ENCODE measurements around the gene UNC93B1.

UNC93B1 gene

DNA sequence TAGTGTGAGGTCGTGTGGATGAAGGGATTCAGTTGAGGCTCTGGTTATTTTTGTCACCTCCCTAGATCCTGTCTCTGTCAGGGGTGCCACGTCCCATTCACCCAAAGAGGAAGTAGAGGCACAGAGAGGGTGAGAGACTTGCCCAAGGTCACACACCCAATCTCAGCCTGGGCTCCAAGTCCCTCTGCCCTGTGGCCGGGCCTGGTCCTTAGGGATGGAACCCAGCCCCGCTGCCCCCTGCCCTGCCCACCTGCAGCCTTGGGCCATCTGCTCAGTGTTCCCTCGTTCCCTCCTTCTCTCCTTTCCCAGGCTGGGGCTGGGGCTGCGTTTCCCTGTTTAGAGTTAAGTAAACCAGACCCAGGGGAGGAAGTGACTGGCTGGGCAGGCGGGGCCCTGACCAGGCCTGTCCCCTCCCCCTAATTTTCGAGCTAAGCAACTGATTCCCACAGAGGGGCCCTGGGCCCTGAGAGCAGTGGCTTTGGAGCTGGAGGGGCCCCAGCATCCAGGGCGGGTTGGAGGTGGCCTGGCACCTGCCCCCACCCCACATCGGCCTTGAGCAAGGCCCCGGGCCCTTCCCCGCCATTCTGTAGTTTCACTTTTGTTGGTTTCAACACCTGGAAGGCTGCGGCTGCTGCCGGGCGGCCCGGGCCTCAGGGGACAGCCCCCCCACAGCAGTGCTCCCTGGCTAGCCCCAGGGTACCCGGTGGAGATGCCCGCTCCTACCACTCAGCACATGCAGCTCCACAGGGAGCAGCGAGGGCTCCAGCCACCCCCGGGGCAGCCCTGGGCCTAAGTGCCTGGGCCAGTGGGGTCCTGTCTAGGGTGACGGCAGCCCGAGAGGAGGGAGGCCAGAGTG is 36.4 kb upstream of the UNC93B1 start:
- peak; percentile 74 for DNase-seq

DNA sequence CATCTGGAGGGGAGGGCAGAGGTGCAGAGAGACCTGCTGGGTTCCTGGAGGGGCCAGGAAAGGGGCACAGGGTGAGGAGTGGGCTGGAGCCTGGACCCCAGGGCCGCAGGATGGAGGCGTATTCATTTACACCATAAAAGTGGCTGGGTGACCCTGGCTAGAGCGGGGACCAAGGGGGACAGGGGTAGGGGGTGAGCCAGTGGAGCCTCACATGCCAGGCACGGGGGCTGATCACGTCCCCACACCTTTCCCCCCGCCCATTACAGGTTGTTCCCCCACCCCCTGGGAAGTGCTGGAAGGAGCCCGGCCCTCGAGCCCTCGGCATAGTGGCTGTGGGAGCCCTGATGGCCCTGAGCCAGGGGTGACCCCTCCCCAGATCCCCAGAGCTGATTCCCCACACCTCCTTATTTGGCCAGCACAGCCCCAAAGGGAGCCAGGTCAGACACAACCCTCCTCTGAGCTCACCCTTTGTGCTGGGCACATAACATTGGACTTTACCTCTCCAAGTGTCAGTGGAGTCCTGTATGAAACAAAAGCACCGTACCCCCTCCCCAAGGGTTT is 35.7 kb upstream of the UNC93B1 start:
- peak; percentile 39 for DNase-seq

DNA sequence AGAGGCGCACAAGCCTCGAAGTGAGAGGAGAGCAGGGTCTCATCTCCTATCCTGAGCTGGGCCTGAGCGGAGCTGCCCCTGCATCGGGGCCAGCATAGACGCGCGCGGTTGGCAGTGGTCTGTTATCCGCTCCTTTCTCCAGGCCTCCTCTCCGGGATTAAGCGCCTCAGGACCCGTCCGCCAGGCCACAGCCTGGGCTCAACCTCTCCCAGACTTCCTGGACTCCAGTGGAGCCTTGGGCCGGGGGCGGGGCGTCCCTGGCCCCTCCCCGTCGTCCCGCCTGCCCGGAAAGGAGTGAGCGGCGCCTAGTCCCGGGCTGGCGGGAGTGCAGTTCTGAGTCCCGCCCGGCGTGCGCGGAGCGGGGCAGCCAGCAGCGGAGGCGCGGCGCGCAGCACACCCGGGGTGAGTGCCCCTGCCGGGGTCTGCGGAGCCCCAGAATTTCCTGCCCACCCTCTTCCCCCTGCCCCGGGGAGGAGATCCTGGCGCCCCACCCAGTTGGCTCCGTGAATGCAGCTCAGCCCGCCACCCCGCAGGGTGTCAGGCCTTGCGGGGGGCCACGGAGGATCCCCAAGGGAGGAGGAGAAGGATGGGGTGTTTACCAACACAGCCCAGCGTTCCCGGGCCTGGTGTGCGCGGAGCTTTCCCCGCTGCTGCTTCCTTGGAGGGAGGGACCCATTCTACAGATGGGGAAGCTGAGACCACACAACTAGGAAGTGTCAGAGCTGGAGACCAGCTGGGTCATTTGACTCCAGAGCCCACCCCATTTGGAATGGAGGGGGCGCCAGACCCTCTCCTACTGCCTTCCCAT is 35.0 kb upstream of the UNC93B1 start, which contains the start of gene TCIRG1:
TCIRG1 (plus strand) TSS at position 308 of the 808 bp plus-strand sequence. CDS start 2,247 bp downstream, outside the sequence.
- peak; percentile 86 for DNase-seq

DNA sequence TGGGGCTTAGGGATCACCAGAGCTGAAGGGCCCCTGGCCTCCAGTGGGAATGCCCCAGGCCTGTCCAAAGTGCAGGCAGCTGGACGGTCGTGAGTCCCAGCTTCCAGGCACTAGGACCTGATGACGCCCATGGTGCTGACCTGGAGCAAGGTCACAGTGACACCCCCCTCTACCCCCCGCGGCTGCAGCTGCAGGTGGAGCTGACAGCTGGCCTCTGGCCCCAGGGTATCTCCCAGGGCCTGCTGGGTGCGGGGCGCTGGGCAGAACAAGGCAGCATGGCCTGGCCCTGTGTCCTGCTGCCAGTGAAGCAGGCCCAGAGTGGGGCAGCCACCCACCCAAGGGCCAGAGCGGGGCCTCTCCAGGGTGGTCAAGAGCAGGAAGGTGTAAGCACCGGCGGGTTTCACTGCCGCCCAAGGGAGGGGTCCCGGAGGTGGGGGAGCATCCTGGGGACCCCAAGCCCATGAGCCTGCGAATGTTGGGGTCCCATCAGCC is 34.4 kb upstream of the UNC93B1 start:
- DNase-seq = no peak

GRCh38 chr11:68037411-68038225 is 33.7 kb upstream of the UNC93B1 start:
- DNase-seq = no peak

DNA sequence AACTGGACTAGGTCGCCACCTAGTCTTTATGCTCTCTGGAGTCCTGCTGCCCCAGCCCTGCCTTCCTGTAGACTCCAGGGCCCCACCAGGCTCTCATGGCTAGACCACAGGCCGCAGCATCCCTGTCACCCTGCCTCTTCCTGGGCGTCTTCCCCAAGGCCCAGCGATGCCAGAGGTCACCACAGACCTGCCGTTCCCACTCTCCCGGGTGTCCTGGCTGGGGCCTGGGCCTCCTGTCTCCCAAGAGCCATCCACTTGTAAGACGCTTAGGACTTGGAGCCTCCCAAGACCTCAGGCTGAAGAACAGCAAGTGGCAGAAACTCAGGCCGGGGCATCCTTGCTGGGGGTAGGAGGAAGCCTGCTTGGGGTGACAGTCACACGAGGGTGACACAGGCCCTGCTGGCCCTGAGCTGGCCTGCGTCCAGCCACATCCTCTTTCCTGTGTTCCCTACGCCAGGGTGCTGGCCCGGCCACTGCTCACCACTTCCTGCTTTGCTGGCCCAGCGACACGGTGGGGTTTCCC is 32.9 kb upstream of the UNC93B1 start:
- no peak for DNase-seq

- DNase-seq = no peak
Measured at GRCh38 chr11:68036141-68036716, 32.3 kb upstream of the UNC93B1 start.

- DNase-seq = no peak
Measured at GRCh38 chr11:68035266-68035876, 31.5 kb upstream of the UNC93B1 start.

- no peak for DNase-seq
Measured at GRCh38 chr11:68033708-68034045, 29.8 kb upstream of the UNC93B1 start.

DNA sequence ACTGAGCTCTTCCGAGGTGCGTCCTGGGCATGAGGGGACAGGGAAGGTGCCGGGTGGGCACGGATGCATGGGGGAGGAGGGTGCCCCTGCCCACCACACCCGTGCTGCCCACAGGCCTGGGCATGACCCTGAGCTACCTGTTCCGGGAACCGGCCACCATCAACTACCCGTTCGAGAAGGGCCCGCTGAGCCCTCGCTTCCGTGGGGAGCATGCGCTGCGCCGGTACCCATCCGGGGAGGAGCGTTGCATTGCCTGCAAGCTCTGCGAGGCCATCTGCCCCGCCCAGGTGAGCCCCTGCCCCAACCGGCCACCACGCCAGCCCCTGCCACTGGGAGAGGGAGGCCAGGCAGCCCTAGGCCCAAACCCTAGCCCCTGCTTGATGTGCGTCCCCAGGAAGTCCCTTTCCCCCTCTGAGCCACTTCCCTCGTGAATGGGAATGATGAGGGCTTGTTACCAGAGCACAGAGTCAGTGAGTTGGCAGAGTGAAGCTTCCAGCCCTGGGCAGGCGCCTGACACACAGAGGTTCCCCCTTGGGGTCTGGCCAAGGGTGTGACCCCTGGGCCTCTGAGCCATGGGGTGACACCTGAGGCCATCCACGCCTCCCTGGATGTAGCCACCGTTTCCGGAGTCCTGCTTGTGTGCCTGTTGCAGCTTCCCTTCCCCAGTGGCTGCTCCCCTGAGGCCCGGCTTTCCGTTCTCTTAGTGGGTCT is 29.3 kb upstream of the UNC93B1 start:
- no peak for DNase-seq

GRCh38 chr11:68032003-68032402 is 28.1 kb upstream of the UNC93B1 start:
- DNase-seq = no peak

GRCh38 chr11:68031144-68031464 is 27.2 kb upstream of the UNC93B1 start:
- DNase-seq = no peak

DNA sequence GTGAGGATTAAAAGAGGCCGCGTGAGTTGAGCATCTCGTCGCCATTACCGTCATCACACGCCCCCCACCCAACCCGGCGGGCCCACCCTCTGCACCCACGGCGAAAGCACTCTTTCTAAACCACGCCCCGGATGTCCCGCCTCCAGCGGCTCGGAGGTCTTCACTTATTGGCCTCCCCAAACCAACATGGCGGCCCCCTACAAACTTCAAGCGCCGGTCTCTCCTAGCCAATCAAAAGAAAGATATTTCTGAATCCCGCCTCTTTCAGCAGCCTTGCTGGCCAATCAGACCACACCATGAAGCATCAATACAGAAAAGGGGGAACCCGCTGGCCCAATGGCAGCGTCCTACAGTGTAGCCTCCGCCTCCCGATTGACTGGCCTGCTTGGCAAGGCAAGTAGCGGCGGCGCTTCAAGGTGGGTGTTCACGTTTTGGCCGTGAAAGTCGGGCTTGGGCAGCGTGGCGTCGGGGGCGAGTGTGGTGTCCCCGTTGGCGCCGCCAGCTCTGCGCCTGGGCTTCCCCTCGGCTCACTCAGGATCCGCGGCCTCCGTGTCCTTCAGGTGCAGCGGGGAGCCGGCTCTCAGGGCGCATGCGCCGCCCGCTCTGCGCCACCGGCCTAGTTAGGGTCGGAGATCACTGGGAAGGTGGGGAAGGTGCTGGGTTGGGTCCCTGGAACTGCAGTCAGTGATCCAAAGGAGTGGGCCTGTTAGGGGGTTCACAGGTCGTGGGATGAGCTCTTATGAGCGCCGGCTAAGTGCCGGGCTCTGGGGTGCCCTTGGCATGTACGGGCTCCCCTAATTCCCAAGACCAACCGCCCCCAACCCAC is 26.6 kb upstream of the UNC93B1 start, which contains the start of gene NDUFS8:
NDUFS8 (plus strand) TSS at position 364 of the 826 bp plus-strand sequence. CDS start 1,471 bp downstream, outside the sequence.
- peak; percentile 98 for DNase-seq

GRCh38 chr11:68028802-68029545 is 25.1 kb upstream of the UNC93B1 start:
- no peak for DNase-seq

DNA sequence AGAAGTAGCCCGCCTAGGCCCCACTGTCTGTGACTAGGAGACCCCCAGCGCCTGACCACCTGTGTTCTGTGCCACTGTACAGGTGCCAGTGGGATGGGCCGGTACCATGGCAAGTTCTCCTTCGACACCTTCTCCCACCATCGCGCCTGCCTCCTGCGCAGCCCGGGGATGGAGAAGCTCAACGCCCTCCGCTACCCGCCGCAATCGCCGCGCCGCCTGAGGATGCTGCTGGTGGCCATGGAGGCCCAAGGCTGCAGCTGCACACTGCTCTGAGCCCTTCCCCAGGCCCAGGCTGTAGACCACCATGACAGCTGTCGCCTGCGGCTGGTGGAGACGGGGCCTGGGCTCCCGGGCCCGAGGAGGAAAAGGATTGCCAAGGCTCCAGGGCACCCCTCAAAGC is 23.8 kb upstream of the UNC93B1 start:
- no peak for DNase-seq

DNA sequence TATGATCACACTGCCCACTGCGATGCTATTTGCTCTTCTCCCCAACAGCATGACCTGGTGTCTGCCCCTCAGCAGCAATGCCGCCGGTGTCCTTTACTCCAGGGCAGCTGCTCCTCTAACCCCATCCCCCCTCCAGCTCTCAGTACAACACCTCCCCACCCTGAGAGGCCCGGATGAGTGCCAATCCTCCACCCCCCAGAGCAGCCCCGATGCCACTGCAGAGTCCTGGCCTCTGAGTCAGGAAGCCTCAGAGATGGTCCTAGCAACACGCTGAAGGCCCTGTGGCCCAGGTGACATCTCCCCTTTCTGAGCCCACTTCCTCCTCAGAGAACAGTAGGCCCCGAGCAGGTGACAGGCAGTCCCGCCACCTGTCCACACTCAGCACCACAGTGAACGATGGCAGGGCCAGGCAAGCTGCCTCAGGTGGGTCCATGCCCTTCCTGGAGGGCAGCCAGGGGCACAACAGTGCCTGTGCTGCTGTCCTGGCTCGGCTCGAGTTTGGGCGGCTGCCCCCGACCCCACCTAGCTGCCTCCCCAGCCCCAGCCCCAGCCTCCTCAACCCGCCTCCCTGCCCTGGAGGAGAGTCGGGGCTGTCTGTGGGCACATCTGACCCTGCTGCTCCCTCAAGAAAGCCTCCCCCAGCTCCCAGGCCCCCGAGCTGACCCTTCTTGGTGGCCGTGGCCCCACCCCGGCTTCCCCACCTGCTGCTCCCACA is 22.7 kb upstream of the UNC93B1 start:
- DNase-seq = no peak

- DNase-seq = no peak
Measured at GRCh38 chr11:68025047-68025446, 21.1 kb upstream of the UNC93B1 start.

- DNase-seq = no peak
Measured at GRCh38 chr11:68024508-68024907, 20.6 kb upstream of the UNC93B1 start.

Data from left hindlimb (tissue), 1 donor.